Small intestine (tissue), 7 donors: ENCODE data around the gene USO1. TPM values are rescaled to one million over a fixed set of nuclear protein-coding genes. Genes with fewer than 3 reads are reported as not detected.
A peak's percentile ranks its signal among the peaks of the same experiment; 100 is the strongest.
"Not testable (repeated sequence)": the region's sequence is repeated elsewhere in the genome, so short reads cannot be mapped to it uniquely, and the experiment has no call there.

ENCODE experiments used
- DNase-seq, 2 donors: peaks; one replicate each; pipeline versions ENCODE4 v3.0.0 to v3.0.0-alpha.2; 2013
- FAIRE-seq: peaks from 2 replicates; lab custom pipeline; 2012; peaks lifted over from hg19 to GRCh38; lab: Jason Lieb, UNC
- H3K27ac ChIP-seq, 3 donors: one replicate each; pipeline ENCODE4 v1.5.1; 2013; ENCODE audit warnings: low read length in 2 of 3, mild to moderate bottlenecking in 2 of 3, control low read depth in 1 of 3, inconsistent platforms in 1 of 3, low read depth in 1 of 3, moderate library complexity in 1 of 3
- H3K27me3 ChIP-seq, 3 donors: one replicate each; pipeline ENCODE4 v1.6.1; 2013; ENCODE audit warnings: low read length in 3 of 3, inconsistent platforms in 1 of 3; ENCODE audit not compliant: control insufficient read depth in 3 of 3, insufficient read depth in 3 of 3
- H3K36me3 ChIP-seq, 3 donors: one replicate each; pipeline ENCODE4 v1.6.1; 2013; ENCODE audit warnings: low read length in 3 of 3, inconsistent platforms in 1 of 3, low read depth in 1 of 3, mild to moderate bottlenecking in 1 of 3, moderate library complexity in 1 of 3; ENCODE audit not compliant: control insufficient read depth in 3 of 3, insufficient read depth in 2 of 3
- H3K4me1 ChIP-seq, 3 donors: one replicate each; pipeline ENCODE4 v1.6.1; 2013; ENCODE audit warnings: low read length in 2 of 3, inconsistent platforms in 1 of 3, low read depth in 1 of 3, mild to moderate bottlenecking in 1 of 3, moderate library complexity in 1 of 3; ENCODE audit not compliant: control insufficient read depth in 3 of 3, insufficient read depth in 2 of 3
- H3K4me3 ChIP-seq, 3 donors: one replicate each; pipeline ENCODE4 v1.5.1; 2013; ENCODE audit warnings: low read length in 3 of 3, control low read depth in 1 of 3, inconsistent platforms in 1 of 3, low read depth in 1 of 3, mild to moderate bottlenecking in 1 of 3, moderate library complexity in 1 of 3
- H3K9me3 ChIP-seq, 2 donors: one replicate each; pipeline ENCODE4 v1.6.1; 2013; ENCODE audit warnings: low read depth in 1 of 2, low read length in 1 of 2; ENCODE audit not compliant: control insufficient read depth in 2 of 2, insufficient read depth in 1 of 2
- WGBS, 3 donors: extraction: QIAGEN DNeasy Blood & Tissue Kit; methylation state at CpG; one replicate each; pipeline ENCODE4 v1.1.7; 2013; 5-methylcytosine and 5-hydroxymethylcytosine counted together
- polyA plus RNA-seq, 4 donors: library from polyadenylated mRNA; stranded (reverse) in 3 of 4; unstranded in 1 of 4; fragments of 200-250 nt in 3 of 4; fragments of 120-200 nt in 1 of 4; gene quantifications; one replicate each; pipeline versions ENCODE4 v1.2.1 to v1.2.3, GENCODE V29; 2013
- donor health status: healthy with polysubstance abuse.
- donor health status: control.
- donor health status: control.
- donor health status: Bipolar disorder and iron deficiency.
- donor health status: healthy.

The USO1 gene
- polyA plus RNA-seq, 4 donors = 26.5 to 83.9 (median 33.1) TPM

DNA sequence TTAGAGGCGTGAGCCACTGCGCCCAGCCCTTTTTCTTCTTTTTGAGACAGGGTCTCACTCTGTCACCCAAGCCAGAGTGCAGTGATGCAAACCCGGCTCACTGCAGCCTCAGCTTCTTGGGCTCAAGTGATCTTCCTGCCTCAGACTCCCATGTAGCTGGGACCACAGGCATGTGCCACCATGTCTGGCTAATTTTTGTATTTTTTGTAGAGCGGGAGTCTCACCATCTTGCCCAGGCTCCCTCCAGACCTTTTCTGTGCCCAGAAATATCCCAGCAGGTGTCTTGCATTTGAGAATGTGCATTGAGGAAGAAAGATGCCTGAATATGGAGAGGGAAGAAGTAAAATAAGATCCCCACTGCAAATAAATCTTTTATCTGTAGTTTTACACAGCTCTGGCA, 119.2 kb downstream of the USO1 start:
- WGBS, 3 donors = 94 to 97% (median 96%) methylated on average over 4 of the region's 4 CpGs
- Histone ChIP-seq H3K4me3 (no peak overlapping the region), H3K4me1 (peaks cover 0 to 9% (median 0%) of the 10 kb centered on the region in 3 donors), H3K27me3 (no peaks in the 10 kb centered on the region), H3K36me3 (no peaks in the 10 kb centered on the region), H3K27ac (peak overlapping the region in 1 of 3 donors; percentile 45), H3K9me3 (no peaks in the 10 kb centered on the region)
- FAIRE-seq = no peak
- no peak for DNase-seq

DNA sequence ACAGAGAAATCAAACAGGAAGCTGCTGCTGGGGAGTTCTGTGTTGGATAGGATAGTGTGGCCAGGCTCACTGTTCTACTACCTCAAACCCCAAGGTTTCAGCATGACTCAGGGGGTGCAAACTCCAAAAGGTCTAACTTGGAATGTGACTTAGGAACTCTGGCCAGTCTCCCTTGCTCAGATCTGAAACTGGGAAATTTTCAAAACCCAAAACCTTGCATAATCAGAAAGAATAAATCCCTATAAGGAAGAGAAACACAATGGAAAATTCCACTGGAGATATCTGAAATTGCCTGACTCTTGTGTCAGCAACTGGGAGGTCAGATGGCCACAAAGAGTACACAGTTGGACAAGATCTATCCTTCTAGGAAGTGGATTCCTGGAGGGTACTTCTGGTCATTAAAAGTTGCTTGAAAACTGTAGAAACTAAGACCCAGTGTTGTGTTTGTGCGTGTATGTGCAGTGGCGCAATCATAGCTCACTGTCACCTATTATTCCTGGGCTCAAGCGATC, 119.8 kb downstream of the USO1 start:
- no peak overlapping the region for H3K27ac ChIP-seq
- FAIRE-seq (no peak), DNase-seq (peak; percentile 41 to 59)
- no peaks in the 10 kb centered on the region for H3K27me3 ChIP-seq
- peaks cover 0 to 9% (median 0%) of the 10 kb centered on the region in 3 donors for H3K4me1 ChIP-seq
- WGBS, 3 donors = 89 to 99% (median 94%) methylated on average over 3 of the region's 3 CpGs
- no peak overlapping the region for H3K4me3 ChIP-seq
- no peaks in the 10 kb centered on the region for H3K36me3 ChIP-seq
- no peaks in the 10 kb centered on the region for H3K9me3 ChIP-seq

DNA sequence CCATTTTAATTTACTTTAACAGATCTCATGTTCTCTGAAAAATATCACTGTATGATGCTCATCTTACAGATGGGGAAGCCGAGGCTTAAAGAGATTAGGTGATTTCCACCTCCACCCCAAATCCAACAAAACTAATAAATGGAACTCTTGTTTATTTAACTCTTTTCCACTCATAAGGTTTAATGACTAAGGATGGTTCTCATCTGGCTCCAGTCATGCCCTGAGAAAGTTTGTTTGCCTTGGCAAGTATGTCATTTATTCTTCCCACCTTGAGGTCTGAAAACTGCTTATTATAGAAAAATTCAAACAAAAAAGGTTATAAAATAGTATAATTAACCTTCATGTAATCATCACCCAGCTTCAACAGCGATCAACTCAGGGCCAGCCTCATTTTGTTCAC, 121.6 kb downstream of the USO1 start:
- H3K4me3 ChIP-seq = no peak overlapping the region
- DNase-seq (no peak), FAIRE-seq (no peak)
- no peak overlapping the region for H3K27ac ChIP-seq
- H3K4me1 ChIP-seq = peaks cover 0 to 9% (median 0%) of the 10 kb centered on the region in 3 donors
- 77 to 90% (median 81%) methylated on average over 2 of the region's 2 CpGs for WGBS, 3 donors
- peaks cover 0 to 1% of the 10 kb centered on the region in 2 donors for H3K9me3 ChIP-seq
- H3K27me3 ChIP-seq = no peaks in the 10 kb centered on the region
- H3K36me3 ChIP-seq = no peaks in the 10 kb centered on the region

DNA sequence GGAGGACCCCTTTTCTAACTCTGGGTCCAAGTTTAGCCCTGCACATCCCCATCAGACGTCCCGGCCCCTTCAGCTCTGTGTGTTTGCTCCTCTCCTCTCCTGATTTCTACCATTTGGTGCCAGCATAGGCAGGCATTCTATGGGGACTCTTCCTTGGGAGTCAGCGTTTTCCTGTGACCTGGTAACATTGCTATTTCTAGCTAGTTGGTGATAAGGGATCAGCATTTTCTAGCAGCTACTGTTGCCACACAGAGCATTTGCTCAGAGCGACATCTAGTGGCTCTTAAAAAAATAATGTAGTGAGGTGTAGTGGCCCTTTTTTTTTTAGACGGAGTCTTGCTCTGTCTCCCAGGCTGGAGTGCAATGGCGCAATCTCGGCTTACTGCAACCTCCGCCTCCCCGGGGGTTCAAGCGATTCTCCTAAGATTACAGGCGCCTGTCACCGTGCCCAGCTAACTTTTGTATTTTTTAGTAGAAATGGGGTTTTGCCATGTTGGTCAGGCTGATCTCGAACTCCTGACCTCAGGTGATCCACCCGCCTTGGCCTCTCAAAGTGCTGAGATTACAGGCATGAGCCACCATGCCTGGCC, 123.9 kb downstream of the USO1 start:
- not testable (repeated sequence) for FAIRE-seq, H3K4me3 ChIP-seq, H3K4me1 ChIP-seq, H3K9me3 ChIP-seq, H3K27me3 ChIP-seq, H3K27ac ChIP-seq, H3K36me3 ChIP-seq
- WGBS, 3 donors = 19 to 21% (median 21%) methylated on average over 14 of the region's 14 CpGs
- peak; percentile 79 to 88 for DNase-seq

DNA sequence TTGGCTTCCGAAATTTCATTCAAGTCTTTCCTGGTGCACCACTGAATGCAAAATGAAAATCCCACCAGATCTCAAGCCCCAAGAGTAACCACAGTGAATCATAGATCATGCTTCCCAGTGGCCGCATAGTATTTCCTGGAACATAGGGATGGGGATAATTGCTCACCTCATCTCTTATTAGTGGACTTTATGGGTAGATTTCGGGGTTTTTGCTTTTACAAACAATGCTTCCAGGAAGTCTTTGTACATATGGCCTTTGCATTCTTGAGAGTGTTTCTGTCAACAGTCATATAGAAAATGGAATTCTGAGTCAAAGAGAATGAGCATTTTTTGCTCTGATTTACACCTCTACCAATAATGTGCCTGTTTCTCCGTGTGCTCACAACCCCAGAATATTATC, 124.5 kb downstream of the USO1 start:
- Histone ChIP-seq H3K27me3 (no peaks in the 10 kb centered on the region), H3K9me3 (peaks cover 0 to 1% of the 10 kb centered on the region in 2 donors), H3K27ac (no peak overlapping the region), H3K4me3 (no peak overlapping the region), H3K36me3 (no peaks in the 10 kb centered on the region), H3K4me1 (peaks cover 0 to 9% (median 0%) of the 10 kb centered on the region in 3 donors)
- FAIRE-seq = no peak
- no peak for DNase-seq
- WGBS, 3 donors = 71 to 88% (median 77%) methylated on average over 4 of the region's 4 CpGs

DNA sequence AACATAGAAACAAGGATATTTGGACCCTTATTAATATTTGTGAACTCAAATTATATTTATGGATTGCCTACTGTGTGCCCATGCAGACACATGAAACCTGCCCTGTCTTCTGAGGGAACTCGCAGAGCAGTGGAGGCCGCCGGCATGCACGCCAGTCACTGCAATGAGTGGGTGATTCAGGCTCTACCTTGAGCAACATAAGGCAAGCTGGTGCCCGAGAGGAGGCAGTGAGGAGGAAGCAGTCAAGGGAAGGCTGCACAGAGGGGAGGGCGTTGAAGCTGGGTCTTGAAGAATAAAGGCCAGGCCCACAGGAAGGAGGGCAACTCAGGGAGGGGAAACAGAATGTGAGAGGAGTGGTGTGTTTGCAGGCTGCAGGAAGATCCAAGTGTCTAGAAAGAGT, 125.1 kb downstream of the USO1 start:
- WGBS, 3 donors = 73 to 86% (median 79%) methylated on average over 6 of the region's 6 CpGs

DNA sequence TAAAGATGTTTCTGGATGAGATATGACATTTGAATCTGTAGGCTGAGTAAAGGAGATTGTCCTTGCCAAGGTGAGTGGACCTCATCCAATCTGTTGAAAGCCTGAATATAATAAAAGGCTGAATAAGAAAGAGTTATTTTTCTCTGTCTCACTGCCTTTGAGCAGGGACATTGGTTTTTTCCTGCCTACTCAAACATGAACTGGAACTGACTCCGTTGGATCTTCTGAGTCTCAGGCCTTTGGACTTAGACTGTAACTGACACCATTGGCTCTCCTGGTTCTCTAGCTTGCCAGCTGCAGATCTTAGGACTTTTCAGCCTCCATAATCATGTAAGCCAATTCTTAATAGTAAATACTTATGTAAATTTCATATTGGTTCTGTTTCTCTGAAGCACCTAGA, 134.3 kb downstream of the USO1 start:
- H3K4me1 ChIP-seq = no peaks in the 10 kb centered on the region
- no peaks in the 10 kb centered on the region for H3K36me3 ChIP-seq
- DNase-seq = no peak
- no peaks in the 10 kb centered on the region for H3K27me3 ChIP-seq
- no peak overlapping the region for H3K27ac ChIP-seq
- H3K9me3 ChIP-seq = peaks cover 0 to 5% of the 10 kb centered on the region in 2 donors
- H3K4me3 ChIP-seq = no peak overlapping the region
- FAIRE-seq = no peak
- WGBS, 3 donors = 31 to 76% (median 35%) methylated on average over 1 of the region's 1 CpG

More for the DNA sequence above, 125.1 kb downstream of the USO1 start:
- peaks cover 0 to 1% of the 10 kb centered on the region in 2 donors for H3K9me3 ChIP-seq
- H3K4me1 ChIP-seq = peaks cover 0 to 3% (median 0%) of the 10 kb centered on the region in 3 donors
- no peak for FAIRE-seq
- DNase-seq = no peak
- H3K27ac ChIP-seq = no peak overlapping the region
- no peak overlapping the region for H3K4me3 ChIP-seq
- no peaks in the 10 kb centered on the region for H3K27me3 ChIP-seq
- H3K36me3 ChIP-seq = no peaks in the 10 kb centered on the region

DNA sequence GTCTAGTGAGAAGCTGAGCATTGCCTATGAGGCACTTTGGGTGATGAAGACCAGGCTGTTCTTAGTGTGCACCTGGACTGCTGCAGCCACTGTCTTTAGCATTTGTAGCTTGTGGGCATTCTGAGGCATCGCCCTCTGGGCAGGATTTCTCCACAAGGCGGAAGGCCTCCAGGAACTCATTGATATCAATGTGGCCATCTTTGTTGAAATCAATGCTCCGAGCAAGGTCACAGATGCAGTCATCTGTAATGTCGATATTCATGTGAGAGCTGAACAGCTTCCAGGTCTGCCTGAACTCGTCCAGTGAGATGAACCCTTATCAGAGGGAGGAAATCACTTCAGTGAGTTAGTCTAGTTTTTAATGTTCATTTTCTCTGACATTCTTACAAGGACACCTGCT, 136.2 kb downstream of the USO1 start:
- Histone ChIP-seq H3K4me1 (no peaks in the 10 kb centered on the region), H3K27me3 (no peaks in the 10 kb centered on the region), H3K4me3 (no peak overlapping the region), H3K27ac (no peak overlapping the region), H3K36me3 (no peaks in the 10 kb centered on the region), H3K9me3 (peaks cover 0 to 5% of the 10 kb centered on the region in 2 donors)
- FAIRE-seq = no peak
- no peak for DNase-seq
- 72 to 84% (median 74%) methylated on average over 5 of the region's 5 CpGs for WGBS, 3 donors
